Stimulated activated CD8-positive, alpha-beta memory T cell treated with anti-CD3 and anti-CD28 coated beads, Interleukin-7, amount 100 ng/mL, for 1 hour (primary cell): ENCODE data around the gene USP46.

Source experiments
- DNase-seq, 2 donors: peaks; one replicate each; pipeline ENCODE4 v3.0.0-alpha.2; 2020; ENCODE audit warnings: low read depth in 2 of 2

The USP46 gene, protein sequence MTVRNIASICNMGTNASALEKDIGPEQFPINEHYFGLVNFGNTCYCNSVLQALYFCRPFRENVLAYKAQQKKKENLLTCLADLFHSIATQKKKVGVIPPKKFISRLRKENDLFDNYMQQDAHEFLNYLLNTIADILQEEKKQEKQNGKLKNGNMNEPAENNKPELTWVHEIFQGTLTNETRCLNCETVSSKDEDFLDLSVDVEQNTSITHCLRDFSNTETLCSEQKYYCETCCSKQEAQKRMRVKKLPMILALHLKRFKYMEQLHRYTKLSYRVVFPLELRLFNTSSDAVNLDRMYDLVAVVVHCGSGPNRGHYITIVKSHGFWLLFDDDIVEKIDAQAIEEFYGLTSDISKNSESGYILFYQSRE

GRCh38 chr4:52659001-52659721, at the start of gene USP46:
Gene USP46, minus strand, starts transcription at chr4:52659301. Its CDS starts 151 bp downstream, at chr4:52659150.
- peak in 1 of 2 donors; percentile 15 for DNase-seq

- no peak for DNase-seq
These were observed 45.6 kb upstream of the USP46 start for GRCh38 chr4:52704661-52705060.

DNA sequence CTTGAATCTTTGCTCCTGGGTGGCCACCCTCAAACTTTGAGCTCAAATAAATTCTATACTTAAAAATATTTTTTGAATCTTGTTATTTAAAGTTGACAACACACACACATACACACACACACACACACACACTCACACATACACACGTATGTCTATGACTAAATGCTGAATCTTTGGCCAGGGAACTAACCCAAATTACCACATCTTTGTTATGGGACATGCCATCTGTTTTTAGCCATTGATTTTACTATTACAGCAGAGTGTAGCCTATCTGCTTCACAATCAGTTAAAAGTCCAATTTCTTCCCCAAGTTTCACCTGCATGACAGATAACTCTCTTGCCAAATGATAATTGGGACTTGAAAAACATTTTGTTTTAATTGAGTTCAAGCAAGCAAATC, 45.0 kb upstream of the USP46 start:
- DNase-seq: no peak

DNA sequence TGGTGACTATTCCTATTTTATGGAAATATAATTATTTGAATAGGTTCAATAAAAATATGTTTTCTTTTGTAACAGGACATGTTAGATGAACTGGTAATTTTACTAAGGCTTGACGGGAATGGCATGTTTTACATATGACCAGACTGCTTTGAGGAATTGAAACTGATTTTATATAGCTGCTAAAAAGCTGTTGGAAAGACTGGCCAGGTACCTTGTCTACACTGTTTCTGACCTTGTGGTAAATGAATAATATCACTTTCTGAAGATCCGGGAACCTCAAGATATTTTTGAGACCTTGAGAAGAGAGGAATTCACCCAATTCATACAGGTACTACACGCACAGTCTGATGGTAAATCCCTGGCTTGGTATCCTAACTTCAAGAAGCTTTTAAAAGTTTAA, 42.1 kb upstream of the USP46 start:
- no peak for DNase-seq

GRCh38 chr4:52694936-52695335, 35.8 kb upstream of the USP46 start:
- DNase-seq: no peak

GRCh38 chr4:52693492-52693891, 34.4 kb upstream of the USP46 start:
- DNase-seq: no peak

GRCh38 chr4:52689096-52689495, 30.0 kb upstream of the USP46 start:
- no peak for DNase-seq

DNA sequence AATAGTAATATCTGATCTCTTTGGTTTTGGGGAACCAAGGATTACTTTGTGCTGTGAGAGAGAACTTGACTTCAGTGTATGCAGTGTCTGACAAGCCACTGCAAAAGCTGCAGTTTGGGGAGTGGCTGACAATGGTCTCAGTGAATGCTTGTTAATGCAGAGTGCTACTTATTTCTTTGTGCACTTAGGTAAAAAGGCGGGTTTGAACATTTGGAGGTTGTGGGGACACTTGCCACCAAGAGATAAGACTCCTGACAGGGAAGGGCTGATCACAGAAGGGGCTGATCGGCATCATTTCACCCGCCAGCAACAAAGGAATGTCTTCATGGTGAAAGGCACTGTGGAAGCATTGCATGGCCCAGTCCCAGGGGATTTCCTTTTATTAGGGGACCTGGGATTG, 28.6 kb upstream of the USP46 start:
- no peak for DNase-seq

DNA sequence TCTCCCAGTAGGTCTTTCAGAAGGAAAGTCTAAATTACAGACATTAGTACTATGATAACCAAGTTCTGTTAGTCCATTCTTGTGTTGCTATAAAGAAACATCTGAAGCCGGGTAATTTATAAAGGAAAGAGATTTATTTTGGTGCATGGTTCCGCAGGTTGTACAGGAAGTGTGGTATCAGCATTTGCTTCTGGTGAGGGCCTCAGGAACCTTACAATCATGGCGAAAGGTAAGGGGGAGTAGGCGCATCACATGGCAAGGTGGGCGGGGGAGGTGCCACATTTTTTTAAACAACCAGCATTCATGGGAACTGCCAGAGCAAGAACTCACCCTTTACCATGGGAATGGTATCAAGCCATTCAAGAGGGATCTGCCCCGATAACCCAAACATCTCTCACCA, 26.2 kb upstream of the USP46 start:
- no peak for DNase-seq

GRCh38 chr4:52684896-52685295, 25.8 kb upstream of the USP46 start:
- no peak for DNase-seq

- no peak for DNase-seq
These were observed 21.3 kb upstream of the USP46 start for GRCh38 chr4:52680381-52680780.

GRCh38 chr4:52676536-52676935, 17.4 kb upstream of the USP46 start:
- DNase-seq: no peak

DNA sequence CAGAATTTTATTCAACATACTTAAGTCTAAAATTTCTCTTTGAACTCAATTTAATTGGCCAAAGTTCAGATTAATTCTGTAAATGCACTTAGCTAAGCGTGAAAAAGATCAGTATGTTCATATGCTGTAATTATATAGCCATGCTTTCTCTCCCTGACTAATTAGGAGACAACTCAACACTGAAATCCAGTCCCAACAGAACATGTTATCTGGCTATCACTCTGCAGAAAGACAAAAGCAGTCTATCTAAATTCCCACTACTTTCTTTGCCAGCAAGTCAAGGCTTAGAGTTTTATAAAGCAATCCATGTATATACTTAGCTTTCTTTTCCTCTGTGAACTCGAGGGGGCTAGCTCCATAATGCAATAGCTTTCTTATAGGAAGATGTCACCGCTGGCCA, 16.0 kb upstream of the USP46 start:
- no peak for DNase-seq

GRCh38 chr4:52670739-52671138, 11.6 kb upstream of the USP46 start:
- no peak for DNase-seq

- no peak for DNase-seq
These were observed 11.0 kb upstream of the USP46 start for GRCh38 chr4:52670121-52670520.

DNA sequence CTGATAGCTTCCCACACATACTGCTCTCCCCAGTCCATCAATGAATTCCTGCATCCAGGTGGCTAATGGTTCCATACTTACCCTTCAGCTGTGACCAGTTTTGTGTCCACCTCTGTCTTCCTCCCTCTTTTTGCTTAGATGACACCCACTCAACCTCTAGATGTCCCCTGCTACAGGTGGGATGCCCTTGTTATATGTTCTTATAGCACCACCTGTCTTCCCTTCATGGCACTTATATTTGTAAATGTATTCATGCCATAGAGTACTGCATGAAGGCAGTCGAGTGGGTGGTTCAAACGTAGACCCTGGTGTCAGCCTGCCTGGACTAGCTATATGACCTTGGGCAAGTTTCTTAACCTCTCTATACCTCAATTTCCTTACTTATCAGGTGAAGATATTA, 6.5 kb upstream of the USP46 start:
- no peak for DNase-seq

DNA sequence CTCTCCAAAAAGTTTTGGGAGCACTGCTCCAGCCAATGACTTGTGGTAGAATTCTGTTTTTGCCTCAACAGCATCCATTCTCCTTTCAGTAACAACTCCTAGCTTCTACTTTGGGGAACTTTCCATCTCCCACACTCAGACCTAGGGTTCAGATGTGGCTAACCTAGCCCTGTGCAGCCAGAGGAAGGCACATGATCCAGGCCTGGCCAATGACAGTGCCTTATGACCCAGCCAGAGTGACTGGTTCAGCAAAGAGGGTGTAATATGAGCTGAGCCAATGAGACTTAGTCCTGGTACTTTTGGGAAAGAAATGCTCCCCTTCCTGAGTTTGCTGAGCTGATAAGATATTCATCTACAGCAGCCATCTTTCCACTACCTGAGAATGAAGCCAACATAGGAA, 5.4 kb upstream of the USP46 start:
- DNase-seq: no peak

DNA sequence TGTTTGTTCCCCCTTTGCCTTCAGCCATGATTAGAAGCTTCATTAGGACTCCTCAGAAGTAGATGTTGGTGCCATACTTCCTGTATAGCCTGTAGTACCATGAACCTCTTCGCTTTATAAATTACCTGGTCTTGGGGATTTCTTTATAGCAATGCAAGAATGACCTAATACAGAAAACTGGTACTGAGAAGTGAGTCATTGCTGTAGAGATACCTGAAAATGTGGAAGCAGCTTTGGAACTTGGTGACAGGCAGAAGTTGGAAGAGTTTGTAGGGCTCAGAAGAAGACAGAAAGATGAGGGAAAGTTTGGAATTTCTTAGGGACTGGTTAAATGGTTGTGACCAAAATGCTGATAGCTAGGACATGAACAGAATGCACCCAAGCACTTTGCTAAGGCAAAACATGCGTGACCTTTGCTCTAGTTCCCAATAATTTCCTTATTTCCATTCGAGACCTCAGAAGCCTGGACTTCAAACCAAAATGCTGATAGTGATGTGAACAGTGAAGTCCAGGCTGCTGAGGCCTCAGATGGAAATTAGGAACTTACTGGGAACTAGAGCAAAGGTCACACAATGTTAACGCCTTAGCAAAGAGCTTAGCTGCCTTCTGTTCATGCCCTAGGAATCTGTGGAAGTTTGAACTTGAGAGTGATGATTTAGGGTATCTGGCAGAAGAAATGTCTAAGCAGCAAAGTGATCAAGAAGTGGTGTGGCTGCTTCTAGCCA, 3.0 kb upstream of the USP46 start:
- no peak for DNase-seq

DNA sequence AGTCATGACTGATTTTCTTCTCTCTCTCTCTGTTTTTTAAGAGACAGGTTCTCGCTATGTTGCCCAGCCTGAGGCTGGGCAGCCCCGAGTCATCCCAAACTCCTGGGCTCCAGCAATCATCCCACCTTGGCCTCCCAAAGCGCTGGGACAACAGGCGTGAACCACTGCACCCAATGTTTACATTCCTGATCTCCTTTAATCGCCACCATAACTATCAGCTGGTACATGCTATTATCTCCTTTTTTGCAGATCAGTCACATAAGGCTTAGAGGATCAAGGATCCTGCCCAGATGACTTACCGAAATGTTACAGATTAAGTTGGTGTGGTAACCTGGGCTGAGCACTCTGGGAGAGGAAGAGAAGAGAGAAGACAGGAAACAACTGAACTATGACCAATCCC, 1.5 kb upstream of the USP46 start:
- DNase-seq: no peak

DNA sequence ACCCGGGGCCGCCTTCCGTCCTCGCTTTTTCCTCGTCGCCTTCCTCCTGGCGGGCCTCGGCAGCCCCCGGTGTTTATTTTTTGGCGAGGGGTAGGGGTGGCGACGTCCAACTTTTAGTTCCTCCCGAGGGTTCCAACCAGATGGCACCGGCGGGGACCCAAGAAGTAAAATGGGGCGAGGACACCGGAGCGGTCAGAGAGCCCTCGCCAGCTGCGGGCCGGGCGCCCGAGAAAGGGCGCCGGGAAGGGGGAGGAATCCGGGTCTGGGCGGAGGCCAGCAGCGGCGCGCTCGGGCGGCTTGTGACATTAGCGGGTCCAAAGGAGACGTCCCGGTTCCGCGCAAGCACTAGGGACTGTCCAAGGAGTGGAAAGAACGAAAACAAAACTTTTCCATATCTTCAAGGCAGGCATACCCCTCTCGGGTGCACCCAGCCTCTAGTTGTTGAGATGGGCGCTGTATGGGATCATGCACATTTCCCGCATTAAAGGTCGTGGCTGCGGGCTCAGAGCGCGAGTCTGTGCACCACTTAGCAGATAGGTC, 691 bp upstream of the USP46 start:
- DNase-seq: no peak

DNA sequence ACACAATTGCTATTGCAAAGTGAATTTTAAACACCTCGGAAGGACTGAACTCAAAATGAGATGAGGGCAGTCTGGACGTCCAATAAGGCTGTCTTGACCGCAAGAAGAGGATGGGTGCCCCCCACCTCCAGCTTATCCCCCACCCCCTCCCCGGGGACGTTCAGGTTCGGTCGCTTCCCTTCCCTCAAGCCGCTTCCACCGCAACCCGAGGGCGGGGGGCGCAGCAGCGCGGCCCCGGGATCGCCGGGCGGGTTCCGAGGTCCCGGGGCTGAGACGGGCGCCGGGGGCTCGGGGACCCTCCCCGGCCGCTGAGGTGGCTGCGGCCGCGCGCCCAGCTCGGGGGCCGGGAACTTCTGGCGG, 480 bp downstream of the USP46 start:
- DNase-seq: no peak
